GM23338 (cell line): ENCODE results near the gene TRPC5OS. TPM values are rescaled to one million over a fixed set of nuclear protein-coding genes. Genes with fewer than 3 reads are reported as not detected.

Experiments used
- ATAC-seq: fragments of 200-7000 bp; cut with Tn5 transposase; 3 replicates; pipeline ENCODE4 v1.9.1; 2020
- DNase-seq: peaks from one replicate; pipeline ENCODE4 v3.0.0-alpha.2; 2015; ENCODE audit warnings: low spot score
- H2AFZ ChIP-seq: fragments of 200-600 bp; sonication (generic); 2 replicates; pipeline ENCODE4 v1.8.0; 2016; ENCODE audit warnings: antibody characterized with exemption, mild to moderate bottlenecking, moderate library complexity
- H3F3A ChIP-seq: fragments of 200-600 bp; sonication (generic); replicated peaks from 2 replicates; pipeline ENCODE4 v1.8.0; 2017; ENCODE audit warnings: antibody characterized with exemption, mixed run types, low read depth
- H3K27ac ChIP-seq: fragments of 200-600 bp; sonication (generic); 2 replicates; pipeline ENCODE4 v1.6.1; 2016; ENCODE audit warnings: low read depth
- H3K27me3 ChIP-seq: fragments of 200-600 bp; sonication (generic); 2 replicates; pipeline ENCODE4 v1.8.0; 2016; ENCODE audit warnings: mild to moderate bottlenecking, mixed run types, moderate library complexity; ENCODE audit not compliant: insufficient read depth
- H3K36me3 ChIP-seq: fragments of 200-600 bp; sonication (generic); 2 replicates; pipeline ENCODE4 v1.8.0; 2016; ENCODE audit warnings: mild to moderate bottlenecking; ENCODE audit not compliant: insufficient read depth
- H3K4me1 ChIP-seq: fragments of 200-600 bp; sonication (generic); 2 replicates; pipeline ENCODE4 v1.8.0; 2016; ENCODE audit warnings: mild to moderate bottlenecking, moderate library complexity; ENCODE audit not compliant: insufficient read depth
- H3K4me2 ChIP-seq: fragments of 200-600 bp; sonication (generic); 2 replicates; pipeline ENCODE4 v1.7.1; 2017; ENCODE audit warnings: mixed run types
- H3K4me3 ChIP-seq: fragments of 200-600 bp; sonication (generic); 2 replicates; pipeline ENCODE4 v1.6.1; 2016; ENCODE audit warnings: mixed run types
- H3K79me2 ChIP-seq: fragments of 200-600 bp; sonication (generic); replicated peaks from 2 replicates; pipeline ENCODE4 v1.8.0; 2017; ENCODE audit warnings: mild to moderate bottlenecking; ENCODE audit not compliant: insufficient read depth
- H3K9me2 ChIP-seq: fragments of 200-600 bp; sonication (generic); 2 replicates; pipeline ENCODE4 v1.8.0; 2017; ENCODE audit not compliant: insufficient read depth
- H4K20me1 ChIP-seq: fragments of 200-600 bp; sonication (generic); replicated peaks from 2 replicates; pipeline ENCODE4 v1.8.0; 2017; ENCODE audit warnings: mild to moderate bottlenecking; ENCODE audit not compliant: insufficient read depth
- H3K27ac Mint-ChIP-seq: 2 replicates; pipeline ENCODE4 v1.8.0; 2020; ENCODE audit warnings: inconsistent platforms, mild to moderate bottlenecking, moderate library complexity, mixed read lengths
- H3K27me3 Mint-ChIP-seq: 3 replicates; pipeline ENCODE4 v1.8.0; 2022; ENCODE audit warnings: low read depth, mild to moderate bottlenecking, moderate library complexity, mixed read lengths, inconsistent platforms; ENCODE audit not compliant: insufficient read depth, poor library complexity
- H3K36me3 Mint-ChIP-seq: 3 replicates; pipeline ENCODE4 v1.8.0; 2021; ENCODE audit warnings: low read depth, mild to moderate bottlenecking, inconsistent platforms, moderate library complexity, mixed read lengths
- H3K4me1 Mint-ChIP-seq: 3 replicates; pipeline ENCODE4 v1.8.0; 2020; ENCODE audit warnings: mild to moderate bottlenecking, inconsistent platforms, mixed read lengths
- H3K4me3 Mint-ChIP-seq: 3 replicates; pipeline ENCODE4 v1.8.0; 2021; ENCODE audit warnings: moderate library complexity, mild to moderate bottlenecking, inconsistent platforms, mixed read lengths
- H3K9me3 Mint-ChIP-seq: 3 replicates; pipeline ENCODE4 v1.8.0; 2020; ENCODE audit warnings: moderate library complexity, mild to moderate bottlenecking, inconsistent platforms, mixed read lengths
- CTCF ChIP-seq, 2 experiments: fragments of 200-600 bp in 1 of 2; sonication (generic) in 1 of 2; conservative IDR thresholded peaks; 2 replicates each; pipeline versions ENCODE4 v1.5.1 to v1.6.1; 2016 to 2017; ENCODE audit warnings: antibody characterized with exemption in 2 of 2, low read depth in 2 of 2, mild to moderate bottlenecking in 2 of 2, moderate library complexity in 1 of 2
- ETS1 ChIP-seq: IDR thresholded peaks from 2 replicates; pipeline ENCODE4 v1.6.1; 2016; ENCODE audit warnings: antibody characterized with exemption
- EZH2phosphoT487 ChIP-seq: fragments of 200-600 bp; sonication (generic); IDR thresholded peaks from one replicate; pipeline ENCODE4 v1.8.1; 2018; ENCODE audit warnings: antibody characterized with exemption; ENCODE audit not compliant: unreplicated experiment
- JUNB ChIP-seq: IDR thresholded peaks from one replicate; pipeline ENCODE4 v1.6.1; 2016; ENCODE audit warnings: antibody characterized with exemption; ENCODE audit not compliant: unreplicated experiment
- POLR2AphosphoS5 ChIP-seq: IDR thresholded peaks from 2 replicates; pipeline ENCODE4 v1.6.1; 2016; ENCODE audit warnings: antibody characterized with exemption, low read depth
- REST ChIP-seq: IDR thresholded peaks from one replicate; pipeline ENCODE4 v1.6.1; 2018; ENCODE audit warnings: antibody characterized with exemption; ENCODE audit not compliant: unreplicated experiment
- STAT1 ChIP-seq: IDR thresholded peaks from one replicate; pipeline ENCODE4 v1.6.1; 2016; ENCODE audit warnings: antibody characterized with exemption; ENCODE audit not compliant: unreplicated experiment
- ZNF462 ChIP-seq: fragments of 250-450 bp; sonication (Bioruptor Pico); IDR thresholded peaks from 2 replicates; pipeline ENCODE4 v1.5.0; 2020; ENCODE audit warnings: mild to moderate bottlenecking, moderate library complexity
- polyA plus RNA-seq: library from polyadenylated mRNA; unstranded; fragments of >200 nt; fragmentation: Nextera tagmentation; extraction: Ambion mirVana; gene quantifications from 2 replicates; pipeline ENCODE4 v1.2.1, GENCODE V29; 2016
- total RNA-seq: library from RNA; depleted of rRNA; stranded (reverse); fragments of >200 nt; shearing (Covaris generic); gene quantifications from 2 replicates; pipeline ENCODE4 v1.2.3, GENCODE V29; 2014

TRPC5OS gene
- total and polyA plus RNA-seq, 2 experiments from 2014 or later: not detected

GRCh38 chrX:111854556-111855490, 21.2 kb upstream of the TRPC5OS start:
- Histone ChIP-seq H3K27me3 (no peaks in the 10 kb centered on the region), H3K9me2 (no peaks in the 10 kb centered on the region), H3K4me3 (no peak overlapping the region), H3K79me2 (no peaks in the 10 kb centered on the region), H3K4me1 (no peaks in the 10 kb centered on the region), H3K27ac (no peak overlapping the region), H3F3A (no peaks in the 10 kb centered on the region), H2AFZ (no peak overlapping the region), H3K36me3 (no peaks in the 10 kb centered on the region), H3K4me2 (no peak overlapping the region), H4K20me1 (no peaks in the 10 kb centered on the region)
- peak; percentile 51 for DNase-seq
- Mint-ChIP-seq H3K27me3 (peaks cover 3% of the 10 kb centered on the region), H3K36me3 (no peaks in the 10 kb centered on the region), H3K9me3 (peaks cover 4% of the 10 kb centered on the region; the same call in 1 of the 3 replicates), H3K4me3 (no peak overlapping the region), H3K27ac (no peak overlapping the region), H3K4me1 (peaks cover 3% of the 10 kb centered on the region)
- peak; percentile 79 for ATAC-seq
- TF ChIP-seq ETS1 (0 out of 2 replicates have a peak, but pooled peaks have one; percentile 18), CTCF (conservative IDR thresholded peaks at IDR 0.05; ENCODE audit: low read depth in 2 of 2) (no peak), EZH2phosphoT487 (no peak), JUNB (no peak), REST (no peak), ZNF462 (CRISPR knock-in tag) (no peak), STAT1 (no peak), POLR2AphosphoS5 (no peak)
